Dermis microvascular lymphatic vessel endothelial cell (primary cell): ENCODE measurements around the gene TMEM39B. TPM values are rescaled to one million over a fixed set of nuclear protein-coding genes. Genes with fewer than 3 reads are reported as not detected.
"Not testable (repeated sequence)": the region's sequence is repeated elsewhere in the genome, so short reads cannot be mapped to it uniquely, and the experiment has no call there.

ENCODE experiments used
- DNase-seq, 2 donors: peaks; one replicate each; pipeline versions ENCODE4 v3.0.0 to v3.0.0-alpha.2; 2010; ENCODE audit warnings: low read depth in 2 of 2
- total RNA-seq: library from RNA; depleted of rRNA; stranded (reverse); fragments of >200 nt; gene quantifications from 2 replicates; pipeline ENCODE4 v1.2.1, GENCODE V29; 2014

TMEM39B gene
- total RNA-seq, 1 donor from 2014 or later, result 9.6 TPM

GRCh38 chr1:32068957-32069588 lies 3.7 kb upstream of the TMEM39B start:
- no peak for DNase-seq

- peak; percentile 26 to 94 for DNase-seq
Observed at GRCh38 chr1:32071758-32072621, 749 bp upstream of the TMEM39B start.

GRCh38 chr1:32073299-32074229 lies 825 bp downstream of the TMEM39B start:
- no peak for DNase-seq

- DNase-seq, result no peak
Observed at GRCh38 chr1:32074841-32075240, 2.1 kb downstream of the TMEM39B start.

- no peak for DNase-seq
Observed at GRCh38 chr1:32077451-32077850, 4.7 kb downstream of the TMEM39B start.

GRCh38 chr1:32082022-32082421 lies 9.3 kb downstream of the TMEM39B start:
- no peak for DNase-seq

- DNase-seq, result not testable (repeated sequence)
Observed at GRCh38 chr1:32086381-32086780, 13.6 kb downstream of the TMEM39B start.

GRCh38 chr1:32091176-32091575 lies 18.4 kb downstream of the TMEM39B start:
- no peak for DNase-seq

GRCh38 chr1:32091591-32091990 lies 18.9 kb downstream of the TMEM39B start:
- no peak for DNase-seq

GRCh38 chr1:32094746-32095521 lies 22.2 kb downstream of the TMEM39B start:
- DNase-seq, result no peak

GRCh38 chr1:32099426-32099825 lies 26.7 kb downstream of the TMEM39B start:
- DNase-seq, result no peak

- no peak for DNase-seq
Observed at GRCh38 chr1:32100359-32100758, 27.6 kb downstream of the TMEM39B start.

GRCh38 chr1:32100807-32101708 lies 28.3 kb downstream of the TMEM39B start:
- no peak for DNase-seq

GRCh38 chr1:32104127-32104526 lies 31.4 kb downstream of the TMEM39B start:
- no peak for DNase-seq

- DNase-seq, result no peak
Observed at GRCh38 chr1:32105338-32105737, 32.6 kb downstream of the TMEM39B start.

- no peak for DNase-seq
Observed at GRCh38 chr1:32106663-32107275, 34.0 kb downstream of the TMEM39B start.

GRCh38 chr1:32107742-32108661 lies 35.3 kb downstream of the TMEM39B start, which contains the start of gene KPNA6:
Gene KPNA6 (plus strand): TSS chr1:32108056. CDS start chr1:32108131, 75 bp downstream.
- peak; percentile 96 to 98 for DNase-seq

- no peak for DNase-seq
Observed at GRCh38 chr1:32111040-32111623, 38.4 kb downstream of the TMEM39B start.
